IPS-18c (cell line): Measurements from ENCODE around the gene LPAR5.
"Not testable (repeated sequence)": the region's sequence is repeated elsewhere in the genome, so short reads cannot be mapped to it uniquely, and the experiment has no call there.

Experiments used
- H3K4me3 ChIP-seq: 2 replicates; pipeline ENCODE4 v1.7.0; 2013; ENCODE audit warnings: low read depth, mild to moderate bottlenecking, low read length, moderate library complexity; ENCODE audit not compliant: insufficient read depth
- H3K9me3 ChIP-seq: one replicate; pipeline ENCODE4 v1.6.1; 2013; ENCODE audit warnings: mild to moderate bottlenecking, low read length, moderate library complexity; ENCODE audit not compliant: control insufficient read depth, insufficient read depth

Gene LPAR5

DNA sequence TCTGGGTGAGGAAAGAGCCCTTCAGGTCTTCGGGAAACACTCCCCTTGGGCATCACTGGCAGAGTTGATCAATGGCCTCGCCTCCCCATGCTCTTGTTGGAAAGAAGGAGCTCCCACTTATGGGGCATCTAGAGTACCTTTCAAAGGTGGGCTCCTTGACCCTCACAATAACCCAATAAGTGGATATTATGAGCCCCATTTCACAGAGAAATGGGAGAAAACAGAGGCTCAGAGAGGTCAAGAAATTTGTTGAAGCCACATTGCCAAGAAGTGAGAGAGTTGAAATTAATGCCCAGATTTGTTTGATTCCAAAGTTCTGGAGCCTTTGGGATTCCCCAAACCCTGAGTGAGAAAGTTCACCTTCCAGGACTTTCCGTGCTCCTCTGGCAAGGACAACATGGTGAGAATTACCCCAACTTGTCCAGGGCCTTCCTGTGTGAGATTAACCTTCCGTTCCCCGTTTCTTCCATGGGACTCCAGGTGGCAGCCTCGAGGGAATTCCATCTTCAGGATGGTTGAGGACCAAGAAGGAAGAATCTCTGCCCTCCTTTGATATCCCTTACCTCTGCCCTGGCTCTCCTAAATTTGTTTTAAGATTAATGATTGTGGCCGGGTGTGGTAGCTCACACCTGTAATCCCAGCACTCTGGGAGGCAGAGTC is 21.1 kb downstream of the LPAR5 start:
- H3K9me3 ChIP-seq: no peaks in the 10 kb centered on the region
- H3K4me3 ChIP-seq: no peak overlapping the region

DNA sequence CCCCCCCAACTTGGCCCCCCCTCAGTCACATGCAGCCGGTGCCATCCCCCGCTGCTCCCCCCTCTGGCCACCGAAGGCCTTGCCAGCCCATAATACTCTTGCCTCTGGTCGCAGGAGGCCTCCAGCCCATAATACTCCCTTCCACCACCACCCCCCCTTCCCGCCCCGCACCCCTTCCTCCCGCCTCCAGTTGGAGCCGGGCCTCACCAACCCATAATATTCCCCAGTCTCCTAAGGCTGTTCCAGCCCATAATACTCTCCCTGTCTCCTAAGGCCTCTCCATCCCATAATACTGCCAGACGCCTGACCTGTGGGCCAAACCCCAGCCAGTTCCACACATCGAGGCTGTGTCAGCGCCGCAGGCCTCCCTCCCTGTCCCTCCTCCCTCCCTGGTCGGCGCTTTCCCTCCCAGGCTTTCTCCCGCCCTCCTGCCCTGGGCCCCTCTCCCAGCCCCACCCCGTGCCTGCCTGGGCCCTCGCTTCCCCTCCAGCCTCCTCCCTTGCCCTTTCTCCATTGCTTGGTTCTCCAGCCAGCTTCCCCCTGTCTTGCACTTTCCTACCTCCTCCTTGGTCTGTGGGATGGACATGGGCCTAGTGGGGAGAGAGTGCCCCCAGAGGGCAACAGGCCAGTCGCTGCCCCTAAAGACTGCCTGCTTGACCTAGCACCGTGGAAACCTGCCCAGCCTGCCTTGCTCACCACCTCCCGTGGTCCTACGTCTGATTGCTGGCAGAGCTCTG is 21.8 kb downstream of the LPAR5 start:
- Histone ChIP-seq H3K9me3 (no peaks in the 10 kb centered on the region), H3K4me3 (peak overlapping the region; percentile 15; the same call in 1 of the 2 replicates)

DNA sequence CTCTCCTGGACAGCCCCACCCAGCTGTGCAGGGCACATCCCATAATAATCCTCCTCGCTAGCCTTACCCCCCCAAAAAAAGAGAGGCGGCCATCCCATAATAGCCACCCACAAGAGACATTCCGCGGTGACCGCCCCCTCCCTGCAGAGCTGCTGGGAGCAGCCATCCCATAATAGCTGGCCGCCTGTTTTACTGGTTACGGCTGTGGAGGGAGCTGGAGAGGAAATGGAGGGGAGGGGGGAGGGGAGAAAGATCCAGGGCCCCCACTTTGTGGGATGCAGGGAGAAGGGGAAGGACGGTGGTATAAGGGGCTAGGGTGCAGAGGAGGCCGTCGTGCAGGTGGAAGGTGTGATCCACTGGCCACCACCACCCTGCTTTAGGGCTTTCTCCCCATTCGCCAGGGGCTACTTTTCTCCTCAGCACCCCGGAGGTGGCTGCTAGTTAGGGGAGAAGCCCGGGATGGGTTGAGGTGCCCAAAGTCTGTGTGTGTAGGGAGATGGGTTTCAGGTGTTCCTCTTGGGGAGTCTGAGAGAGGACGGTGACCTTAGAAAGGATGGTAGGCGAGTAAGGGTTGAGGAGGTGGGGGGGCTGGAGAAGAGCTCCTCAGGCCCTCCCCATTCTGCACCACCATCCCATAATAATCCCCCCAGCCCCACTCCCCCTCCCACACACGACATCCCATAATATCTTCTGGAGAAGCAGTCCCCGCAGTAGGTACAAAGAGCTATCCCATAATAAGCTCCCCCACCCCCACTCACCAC is 22.6 kb downstream of the LPAR5 start:
- Histone ChIP-seq H3K4me3 (peak overlapping the region; percentile 40; the same call in 1 of the 2 replicates), H3K9me3 (no peaks in the 10 kb centered on the region)

DNA sequence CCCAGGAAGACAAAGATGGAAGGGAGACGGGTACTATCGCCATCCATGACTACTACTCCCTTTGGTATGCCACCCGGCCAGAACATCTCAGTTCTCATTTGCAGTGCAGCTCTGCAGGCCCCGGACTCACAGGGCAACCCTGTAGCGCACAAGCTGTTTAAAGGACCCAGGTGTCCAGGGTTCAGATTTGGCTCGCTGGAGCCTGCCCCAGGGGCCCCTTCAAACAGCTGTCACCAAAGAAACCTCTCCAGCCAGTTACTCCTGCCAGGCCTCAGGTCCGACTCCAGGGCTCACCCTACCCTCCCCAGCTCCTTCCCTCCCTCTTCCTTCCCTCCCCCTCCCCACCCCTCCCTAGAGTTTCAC is 23.1 kb downstream of the LPAR5 start:
- no peaks in the 10 kb centered on the region for H3K9me3 ChIP-seq
- no peak overlapping the region; the same call in 1 of the 2 replicates for H3K4me3 ChIP-seq

DNA sequence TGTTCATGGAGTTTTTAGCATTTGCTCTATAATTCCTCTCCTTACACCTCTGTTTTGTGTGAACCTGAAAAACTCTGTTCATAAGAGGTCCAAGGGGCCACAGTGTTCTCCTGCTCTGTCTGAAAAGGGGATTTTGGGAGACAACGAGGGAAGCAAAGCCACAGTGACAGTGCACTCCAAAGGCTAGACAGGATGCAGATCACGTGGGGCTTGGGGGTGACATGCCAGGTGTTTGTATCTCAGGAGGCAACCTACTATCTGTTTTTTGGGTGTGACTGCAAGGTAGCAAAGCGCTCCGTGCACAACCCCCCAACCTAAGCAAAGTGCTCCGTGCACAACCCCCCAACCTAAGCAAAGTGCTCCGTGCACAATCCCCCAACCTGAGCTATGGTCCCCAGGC is 23.5 kb downstream of the LPAR5 start:
- H3K4me3 ChIP-seq: no peak overlapping the region
- no peaks in the 10 kb centered on the region for H3K9me3 ChIP-seq

DNA sequence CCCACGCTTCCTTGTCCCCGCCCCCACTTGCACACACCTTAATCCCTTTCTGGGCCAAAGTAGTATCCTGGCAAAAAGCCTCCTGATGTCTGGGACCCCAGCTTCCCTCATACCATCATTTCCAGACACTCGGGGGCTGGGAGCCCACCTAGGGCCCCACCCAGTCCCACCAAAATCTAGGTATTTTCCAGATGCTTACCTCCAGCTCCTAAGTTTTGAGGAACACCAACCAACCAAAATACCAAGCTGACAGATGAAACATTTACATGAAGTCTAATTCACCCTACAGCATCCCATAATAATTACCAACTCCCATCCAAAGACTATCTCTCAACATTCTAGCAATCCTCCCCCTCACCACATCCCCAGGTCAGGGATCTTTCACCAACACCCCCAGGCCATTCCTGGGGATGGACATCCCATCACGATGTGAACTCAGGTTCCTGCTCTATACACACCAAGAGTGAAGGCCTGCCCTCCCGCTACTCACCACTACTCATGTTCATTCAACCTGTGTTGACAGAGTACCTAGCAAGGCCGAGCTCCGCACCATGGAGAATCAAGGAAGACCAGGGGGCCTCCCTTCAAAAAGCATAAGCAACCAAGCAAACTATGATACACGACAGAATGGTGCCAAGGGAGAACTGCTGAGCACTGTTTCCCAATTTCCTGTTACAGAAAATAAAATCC is 27.0 kb downstream of the LPAR5 start:
- H3K4me3 ChIP-seq: no peak overlapping the region
- H3K9me3 ChIP-seq: no peaks in the 10 kb centered on the region

DNA sequence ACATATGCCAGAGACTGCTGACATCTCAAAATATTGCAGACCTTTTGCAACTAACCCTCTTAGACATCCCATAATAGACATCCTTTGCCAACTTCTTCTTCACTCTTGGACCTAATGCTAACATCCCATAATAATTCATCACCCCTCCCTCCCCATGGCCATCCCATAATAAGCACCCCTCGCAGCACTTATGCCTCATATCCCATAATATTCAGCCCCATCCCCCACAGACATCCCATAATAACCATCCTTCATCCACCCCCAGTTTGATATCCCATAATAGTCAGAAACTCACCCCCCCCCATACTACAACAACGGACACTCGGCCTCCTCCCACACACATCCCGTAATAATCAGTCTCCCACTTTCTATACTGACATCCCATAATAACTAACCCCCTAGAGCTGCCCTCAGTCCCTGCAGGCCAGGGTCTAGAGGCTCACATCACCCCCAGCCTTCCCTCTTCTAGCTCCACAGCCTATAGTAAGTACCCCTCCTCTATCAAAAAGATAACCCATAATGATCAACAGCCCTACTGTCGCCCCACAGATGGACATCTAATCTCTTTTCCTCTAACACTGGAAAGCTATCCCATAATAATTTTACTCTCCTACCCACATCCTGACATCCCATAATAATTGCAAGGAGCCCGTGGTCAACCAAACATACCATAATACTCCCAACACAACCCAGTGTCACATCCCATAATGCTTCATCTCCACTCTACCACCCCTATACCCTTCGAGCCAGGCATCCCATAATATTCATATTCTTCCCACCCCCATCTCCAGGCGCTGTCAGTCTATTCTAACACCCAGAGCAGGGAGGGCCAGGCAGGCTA is 27.8 kb downstream of the LPAR5 start:
- Histone ChIP-seq H3K9me3 (no peaks in the 10 kb centered on the region), H3K4me3 (no peak overlapping the region)

DNA sequence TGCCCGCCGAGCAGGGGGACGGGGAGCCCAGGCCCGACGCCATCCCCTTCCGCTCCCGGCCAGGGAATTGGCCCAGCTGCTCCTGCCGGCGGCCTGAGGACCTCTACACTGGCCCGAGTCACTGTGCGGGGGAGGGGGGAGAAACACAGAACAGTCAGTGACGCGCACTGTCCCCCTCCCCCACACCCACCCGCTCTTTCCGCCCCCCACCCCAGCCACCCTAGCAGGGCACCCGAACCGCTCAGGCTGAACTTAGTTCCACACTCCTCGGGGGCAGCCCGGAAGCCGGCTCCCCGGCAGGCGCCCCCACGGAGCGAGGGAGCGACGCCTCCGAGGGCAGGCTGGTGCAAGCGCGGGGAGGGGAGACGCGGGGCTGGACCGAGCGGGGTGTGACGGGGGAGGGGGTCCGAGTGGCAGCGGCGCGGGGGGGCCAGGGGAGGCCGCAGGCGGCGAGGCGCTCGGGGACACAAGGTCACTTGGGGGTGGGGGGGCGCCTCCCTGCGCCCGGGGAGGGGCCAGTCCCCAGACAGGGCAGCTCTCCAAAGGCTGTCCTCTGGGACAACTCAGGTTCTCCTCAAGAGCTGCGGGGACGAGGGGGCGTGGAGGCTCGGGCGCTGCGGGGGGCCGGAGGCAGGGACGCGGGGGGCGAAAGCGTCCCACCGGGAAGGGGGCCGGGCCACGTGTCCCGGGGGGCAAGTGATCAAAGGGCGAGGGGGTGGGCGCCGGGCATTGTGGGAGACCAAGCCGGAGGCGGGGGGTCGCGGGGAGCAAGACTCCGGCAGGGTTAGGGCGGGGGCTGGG is 29.2 kb downstream of the LPAR5 start:
- Histone ChIP-seq H3K4me3 (peak overlapping the region; percentile 76), H3K9me3 (no peaks in the 10 kb centered on the region)

DNA sequence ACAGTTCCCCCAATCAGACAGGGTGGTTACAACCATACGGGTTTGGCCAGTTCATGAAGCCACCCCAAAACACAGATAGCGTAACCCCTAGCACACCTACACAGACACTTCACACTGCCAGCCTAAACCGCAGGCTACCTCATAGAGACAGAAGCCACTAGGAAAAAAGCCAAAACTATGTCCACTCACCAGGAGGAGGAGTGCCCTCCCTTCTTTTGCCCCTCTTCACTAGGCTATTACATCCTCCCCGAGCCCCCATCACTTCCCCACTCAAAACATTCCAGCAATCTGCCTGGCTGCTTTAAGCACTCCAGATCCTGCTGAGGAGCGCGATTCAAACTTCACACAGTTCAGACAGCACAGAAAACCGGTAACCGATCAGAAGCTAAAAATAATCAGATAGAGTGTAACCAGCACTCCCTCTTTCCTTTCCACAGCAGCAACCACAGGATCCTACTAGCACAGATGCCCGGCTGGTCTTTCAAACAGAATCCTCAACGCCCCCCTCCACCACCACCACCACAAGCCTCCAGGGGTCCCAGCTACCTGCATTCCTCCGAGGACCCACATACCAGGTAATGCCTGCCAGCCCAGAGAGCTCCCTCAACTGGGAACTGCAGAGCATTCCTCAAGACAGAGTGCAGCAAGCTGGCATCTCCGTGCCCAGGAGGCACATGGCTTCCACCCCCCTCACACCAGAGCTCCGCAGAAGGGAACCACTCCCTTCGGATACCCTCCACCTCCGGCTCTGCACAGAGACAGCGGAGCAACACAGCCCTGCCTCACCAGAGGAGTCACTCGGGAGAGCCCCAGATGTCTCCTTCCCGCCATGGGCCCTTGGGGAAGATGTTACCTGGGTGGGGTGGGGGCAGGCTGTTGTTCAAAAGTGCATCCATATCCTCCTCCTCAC is 30.1 kb downstream of the LPAR5 start:
- H3K4me3 ChIP-seq: peak overlapping the region; percentile 76

DNA sequence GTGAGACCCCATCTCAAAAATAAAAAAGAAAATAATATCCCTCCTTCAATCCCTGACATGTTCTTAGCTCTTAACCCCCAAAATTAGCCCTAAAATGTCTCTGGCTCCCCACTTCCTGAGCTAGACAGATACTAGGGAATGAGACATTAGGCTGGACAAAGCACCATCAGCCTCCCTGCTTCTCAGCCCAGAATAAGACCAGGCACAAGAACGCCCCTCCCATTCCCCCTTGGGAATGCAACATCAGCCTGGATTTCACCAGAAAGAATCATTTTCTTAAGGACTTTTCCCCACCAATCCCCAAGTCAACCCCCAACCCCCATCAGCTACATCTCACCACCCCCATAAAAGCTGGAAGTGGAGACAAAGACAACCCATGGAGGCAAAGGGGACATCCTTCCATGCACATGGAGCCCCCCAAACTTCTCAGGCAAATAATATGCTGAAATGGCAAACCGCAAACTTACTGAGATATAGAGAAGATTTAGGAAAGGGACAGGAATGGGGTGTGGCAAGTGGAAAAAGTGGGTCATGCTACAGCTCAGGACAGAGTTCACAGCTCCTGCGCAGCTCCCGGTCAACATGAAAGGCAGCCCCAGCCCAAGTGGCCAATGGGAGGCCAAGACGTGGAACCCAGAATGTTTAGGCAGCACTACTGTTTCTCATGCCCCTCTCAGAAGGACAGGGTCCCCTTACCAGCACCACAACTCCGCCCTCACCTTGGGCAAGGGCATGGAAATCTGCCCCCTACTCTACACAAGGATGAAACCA is 31.3 kb downstream of the LPAR5 start:
- Histone ChIP-seq H3K9me3 (no peaks in the 10 kb centered on the region), H3K4me3 (peak overlapping the region; percentile 28; the same call in 1 of the 2 replicates)

More for the DNA sequence above, 30.1 kb downstream of the LPAR5 start:
- H3K9me3 ChIP-seq: no peaks in the 10 kb centered on the region

DNA sequence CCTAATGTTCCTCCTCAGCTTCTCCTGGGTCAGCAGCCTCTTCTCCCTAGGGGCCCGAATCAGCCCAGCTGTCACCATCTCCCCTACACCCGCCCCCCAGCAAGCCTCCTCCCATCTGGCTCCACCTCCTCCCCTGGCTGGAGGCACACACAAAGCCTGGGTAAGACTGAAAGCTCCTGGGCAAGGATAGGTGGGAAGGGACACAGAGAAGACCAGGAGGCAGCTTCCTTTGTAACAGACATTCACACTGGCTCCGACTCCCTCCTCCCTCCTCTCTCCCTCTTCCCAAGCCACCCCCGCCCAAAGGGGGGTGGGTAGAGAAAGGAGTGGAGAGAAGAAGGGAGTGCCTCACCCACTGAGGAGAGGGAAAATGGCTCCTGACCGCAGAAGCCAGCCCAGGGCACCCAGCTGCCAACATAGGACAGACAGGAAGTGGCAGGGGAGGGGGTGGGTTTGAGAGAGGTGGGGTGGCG is 32.6 kb downstream of the LPAR5 start:
- H3K9me3 ChIP-seq: no peaks in the 10 kb centered on the region
- no peak overlapping the region for H3K4me3 ChIP-seq

DNA sequence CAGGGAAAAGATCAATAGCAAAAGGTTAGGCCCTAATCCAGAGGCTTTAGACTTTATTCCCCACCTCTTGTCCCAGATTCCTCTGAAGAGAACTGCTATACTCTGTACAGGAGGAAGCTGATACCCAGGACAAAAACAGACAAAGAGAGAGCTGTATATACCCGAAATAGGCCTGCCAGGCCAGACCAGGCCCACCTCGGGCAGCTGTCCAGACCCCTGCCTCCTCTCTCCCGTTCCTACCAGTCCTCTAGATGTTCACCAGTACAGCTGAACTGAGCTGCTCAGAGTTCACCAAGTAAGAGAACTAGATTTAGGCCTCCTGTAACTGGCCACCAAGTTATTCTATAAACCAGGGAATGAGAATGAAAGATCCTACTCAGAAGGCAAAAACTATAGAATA is 33.2 kb downstream of the LPAR5 start:
- H3K9me3 ChIP-seq: no peaks in the 10 kb centered on the region
- no peak overlapping the region for H3K4me3 ChIP-seq

DNA sequence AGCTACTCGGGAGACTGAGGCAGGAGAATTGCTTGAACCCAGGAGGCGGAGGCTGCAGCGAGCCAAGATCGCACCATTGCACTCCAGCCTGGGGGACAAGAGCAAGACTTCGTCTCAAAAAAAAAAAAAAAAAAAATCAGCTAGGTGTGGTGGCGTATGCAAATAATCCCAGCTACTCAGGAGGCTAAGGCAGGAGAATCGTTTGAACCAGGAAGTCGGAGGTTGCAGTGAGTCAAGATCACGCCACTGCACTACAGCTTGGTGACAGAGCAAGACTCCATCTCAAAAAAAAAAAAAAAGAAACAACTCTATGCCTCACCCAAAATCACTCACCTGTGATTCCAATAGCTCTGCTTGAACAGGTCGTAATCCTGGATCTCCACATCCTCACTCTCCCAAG is 40.1 kb downstream of the LPAR5 start:
- not testable (repeated sequence) for H3K9me3 ChIP-seq, H3K4me3 ChIP-seq

DNA sequence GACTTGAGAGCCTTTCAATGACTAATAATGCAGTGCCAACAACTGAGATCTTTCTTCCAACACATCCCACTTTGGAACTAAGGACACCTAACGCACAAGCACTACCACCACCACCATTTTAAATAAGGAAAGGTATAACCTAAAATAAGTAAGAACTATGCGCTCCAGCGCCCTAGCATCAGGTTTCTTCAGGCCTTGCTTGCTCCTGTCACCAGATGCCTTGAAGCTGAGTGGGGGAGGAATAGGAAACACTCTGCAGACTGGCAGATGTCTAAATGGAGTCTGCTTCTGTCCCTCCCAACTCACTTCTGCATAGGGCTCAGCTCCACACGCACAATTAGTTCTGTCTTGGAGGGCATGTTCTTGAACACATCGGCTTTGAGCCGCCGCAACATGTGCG is 43.7 kb downstream of the LPAR5 start:
- no peaks in the 10 kb centered on the region for H3K9me3 ChIP-seq
- H3K4me3 ChIP-seq: no peak overlapping the region
